IMR-90 (cell line): ENCODE measurements around the gene ERC2. TPM values are rescaled to one million over a fixed set of nuclear protein-coding genes. Genes with fewer than 3 reads are reported as not detected.

Experiments
- ATAC-seq: fragments of 200-7000 bp; cut with Tn5 transposase; 2 replicates; pipeline ENCODE4 v1.9.1; 2020; ENCODE audit warnings: low read depth, mild to moderate bottlenecking, moderate library complexity
- BruUV-seq: library from RNA; stranded (reverse); fragments of 400-500 nt; replicated peaks from 2 replicates; lab custom pipeline; 2021; lab: Mats Ljungman, UMichigan
- CTCF ChIA-PET: fragments of 300-600 bp; formaldehyde crosslinking; extraction: SDS; loops from one replicate; lab custom pipeline; 2021; ENCODE audit warnings: antibody characterized with exemption; lab: Yijun Ruan, JAX
- POLR2A ChIA-PET: fragments of 300-600 bp; sonication (Branson Sonifier 250); formaldehyde crosslinking; loops from one replicate; lab custom pipeline; 2022; ENCODE audit warnings: antibody characterized with exemption; ENCODE audit not compliant: unreplicated experiment; lab: Charles Lee
- DNase-seq: peaks from one replicate; pipeline ENCODE4 v3.0.0; 2013
- H2AFZ ChIP-seq: replicated peaks from 2 replicates; pipeline ENCODE3; 2013; ENCODE audit warnings: low read length, mild to moderate bottlenecking; ENCODE audit not compliant: poor library complexity
- H2AK5ac ChIP-seq: 2 replicates; pipeline ENCODE4 v1.6.1; 2013; ENCODE audit warnings: low read depth, low read length, inconsistent platforms
- H2AK9ac ChIP-seq: replicated peaks from 2 replicates; pipeline ENCODE3; 2013; ENCODE audit warnings: mild to moderate bottlenecking, low read depth, low read length, moderate library complexity; ENCODE audit not compliant: poor library complexity
- H2BK120ac ChIP-seq: 2 replicates; pipeline ENCODE4 v1.6.1; 2013; ENCODE audit warnings: low read depth, low read length, inconsistent platforms
- H2BK15ac ChIP-seq: 3 replicates; pipeline ENCODE4 v1.6.1; 2013; ENCODE audit warnings: low read depth, low read length, inconsistent platforms
- H2BK20ac ChIP-seq: 2 replicates; pipeline ENCODE4 v1.6.1; 2013; ENCODE audit warnings: low read depth, mild to moderate bottlenecking, inconsistent platforms, low read length, moderate library complexity
- H2BK5ac ChIP-seq: 2 replicates; pipeline ENCODE4 v1.6.1; 2013; ENCODE audit warnings: mild to moderate bottlenecking, low read depth, low read length, inconsistent platforms; ENCODE audit not compliant: poor library complexity, severe bottlenecking
- H3K14ac ChIP-seq: replicated peaks from 2 replicates; pipeline ENCODE4 v1.6.1; 2013; ENCODE audit warnings: low read depth, low read length, inconsistent platforms
- H3K18ac ChIP-seq: 2 replicates; pipeline ENCODE4 v1.6.1; 2013; ENCODE audit warnings: low read depth, low read length, control low read depth
- H3K23ac ChIP-seq: 2 replicates; pipeline ENCODE4 v1.6.1; 2013; ENCODE audit warnings: low read depth, low read length, inconsistent platforms
- H3K27ac ChIP-seq: 2 replicates; pipeline ENCODE4 v1.5.1; 2013; ENCODE audit warnings: mild to moderate bottlenecking, control low read depth, low read length; ENCODE audit not compliant: insufficient read depth
- H3K27me3 ChIP-seq: 2 replicates; pipeline ENCODE4 v1.6.1; 2013; ENCODE audit warnings: low read length; ENCODE audit not compliant: control insufficient read depth, insufficient read depth
- H3K36me3 ChIP-seq: 2 replicates; pipeline ENCODE4 v1.6.1; 2013; ENCODE audit warnings: low read length, mixed read lengths; ENCODE audit not compliant: control insufficient read depth, insufficient read depth
- H3K4ac ChIP-seq: 2 replicates; pipeline ENCODE4 v1.6.1; 2013; ENCODE audit warnings: low read depth, low read length, inconsistent platforms
- H3K4me1 ChIP-seq: 2 replicates; pipeline ENCODE4 v1.6.1; 2013; ENCODE audit warnings: low read length, mixed read lengths; ENCODE audit not compliant: control insufficient read depth, insufficient read depth
- H3K4me2 ChIP-seq: 2 replicates; pipeline ENCODE4 v1.6.1; 2013; ENCODE audit warnings: low read depth, mild to moderate bottlenecking, control low read depth, low read length, moderate library complexity
- H3K4me3 ChIP-seq: 2 replicates; pipeline ENCODE4 v1.5.1; 2013; ENCODE audit warnings: low read depth, mild to moderate bottlenecking, control low read depth, low read length, moderate library complexity; ENCODE audit not compliant: insufficient read depth
- H3K56ac ChIP-seq: 2 replicates; pipeline ENCODE4 v1.6.1; 2013; ENCODE audit warnings: low read length, inconsistent platforms; ENCODE audit not compliant: insufficient read depth; ENCODE audit errors: extremely low read depth
- H3K79me1 ChIP-seq, 2 experiments: 2 replicates each; pipeline ENCODE4 v1.6.1; 2013; ENCODE audit warnings: low read length in 2 of 2, inconsistent platforms in 1 of 2, low read depth in 1 of 2
- H3K9ac ChIP-seq: 2 replicates; pipeline ENCODE4 v1.6.1; 2013; ENCODE audit warnings: low read depth, low read length, control low read depth
- H3K9me1 ChIP-seq: 2 replicates; pipeline ENCODE4 v1.6.1; 2013; ENCODE audit warnings: low read length, inconsistent platforms; ENCODE audit not compliant: insufficient read depth
- H3K9me3 ChIP-seq: 2 replicates; pipeline ENCODE4 v1.6.1; 2013; ENCODE audit warnings: low read length; ENCODE audit not compliant: control insufficient read depth, insufficient read depth
- H4K20me1 ChIP-seq: 2 replicates; pipeline ENCODE4 v1.6.1; 2013; ENCODE audit warnings: low read length, inconsistent platforms; ENCODE audit not compliant: insufficient read depth
- H4K5ac ChIP-seq: 2 replicates; pipeline ENCODE4 v1.6.1; 2013; ENCODE audit warnings: mild to moderate bottlenecking, low read depth, low read length, control low read depth
- H4K8ac ChIP-seq, 2 experiments: 2 replicates each; pipeline ENCODE4 v1.6.1; 2013; ENCODE audit warnings: low read depth in 2 of 2, low read length in 2 of 2, control low read depth in 1 of 2, inconsistent platforms in 1 of 2
- H4K91ac ChIP-seq: 2 replicates; pipeline ENCODE4 v1.6.1; 2013; ENCODE audit warnings: low read depth, low read length, inconsistent platforms; ENCODE audit not compliant: insufficient read depth
- BHLHE40 ChIP-seq: fragments of 150-350 bp; IDR thresholded peaks from 2 replicates; pipeline ENCODE4 v1.6.1; 2016; ENCODE audit warnings: mild to moderate bottlenecking, low read depth, low read length
- CEBPB ChIP-seq: IDR thresholded peaks from 2 replicates; pipeline ENCODE4 v1.6.1; 2012; ENCODE audit warnings: low read depth, low read length, improper control_type of control experiment
- FOS ChIP-seq: fragments of 150-350 bp; IDR thresholded peaks from 2 replicates; pipeline ENCODE4 v1.6.1; 2016; ENCODE audit warnings: low read depth, low read length
- NFE2L2 ChIP-seq: fragments of 150-350 bp; IDR thresholded peaks from 2 replicates; pipeline ENCODE4 v1.6.1; 2016; ENCODE audit warnings: low read depth, mild to moderate bottlenecking, low read length
- POLR2A ChIP-seq: IDR thresholded peaks from 2 replicates; pipeline ENCODE4 v1.6.1; 2012; ENCODE audit warnings: mild to moderate bottlenecking, low read depth, low read length
- RCOR1 ChIP-seq: IDR thresholded peaks from 2 replicates; pipeline ENCODE4 v1.6.1; 2012; ENCODE audit warnings: mild to moderate bottlenecking, low read length, improper control_type of control experiment; ENCODE audit not compliant: insufficient replicate concordance
- SMC3 ChIP-seq: fragments of 150-350 bp; IDR thresholded peaks from 2 replicates; pipeline ENCODE4 v1.6.1; 2016; ENCODE audit warnings: low read depth, mild to moderate bottlenecking, antibody characterized with exemption, low read length, moderate library complexity
- WGBS, 2 experiments: methylation state at CpG; one replicate each; pipeline versions ENCODE4 v1.1.5 to v1.1.7; 2013; ENCODE audit warnings: missing lambda C conversion rate in 2 of 2; ENCODE audit not compliant: insufficient read length in 1 of 2; ENCODE audit errors: extremely low coverage in 2 of 2; 5-methylcytosine and 5-hydroxymethylcytosine counted together
- dilution Hi-C: fragments of 300-500 bp; cut with HindIII; formaldehyde crosslinking; loops from one replicate; pipeline ENCODE4 v1.14.3; 2018; ENCODE audit warnings: low sequenced_read_pairs; ENCODE audit not compliant: unreplicated experiment
- in situ Hi-C: fragments of 300-500 bp; cut with MboI; formaldehyde crosslinking; loops from 3 replicates; pipeline ENCODE4 v1.14.3; 2019; ENCODE audit warnings: low sequenced_read_pairs, inconsistent platforms, mixed read lengths
- intact Hi-C: fragments of 100-400 bp; cut with micrococcal nuclease; formaldehyde crosslinking; loops from 2 replicates; pipeline ENCODE4 v1.10.0; 2022
- polyA plus RNA-seq, 3 experiments: library from polyadenylated mRNA; depleted of rRNA; stranded (reverse); fragments of >200 nt; gene quantifications; 2 replicates each; pipeline ENCODE4 v1.2.3, GENCODE V29; 2012; ENCODE audit warnings: low replicate concordance in 1 of 3
- total RNA-seq: library from RNA; depleted of rRNA; stranded (reverse); fragments of >200 nt; gene quantifications from 2 replicates; pipeline ENCODE4 v1.2.3, GENCODE V29; 2012
- TF ChIP-seq, protein P1 (sequence below): fragments of 150-350 bp; IDR thresholded peaks from 2 replicates; pipeline ENCODE4 v1.6.1; 2017; ENCODE audit warnings: mild to moderate bottlenecking, antibody characterized with exemption, low read length, low read depth
- TF ChIP-seq, protein P2 (sequence below): fragments of 150-350 bp; IDR thresholded peaks from 2 replicates; pipeline ENCODE4 v1.6.1; 2016; ENCODE audit warnings: low read depth, mild to moderate bottlenecking, low read length, moderate library complexity, borderline replicate concordance

Gene ERC2
- total and polyA plus RNA-seq, 2 of the 4 experiments (the other 2 are of a cell fraction) = 0.17 to 0.18 TPM

DNA sequence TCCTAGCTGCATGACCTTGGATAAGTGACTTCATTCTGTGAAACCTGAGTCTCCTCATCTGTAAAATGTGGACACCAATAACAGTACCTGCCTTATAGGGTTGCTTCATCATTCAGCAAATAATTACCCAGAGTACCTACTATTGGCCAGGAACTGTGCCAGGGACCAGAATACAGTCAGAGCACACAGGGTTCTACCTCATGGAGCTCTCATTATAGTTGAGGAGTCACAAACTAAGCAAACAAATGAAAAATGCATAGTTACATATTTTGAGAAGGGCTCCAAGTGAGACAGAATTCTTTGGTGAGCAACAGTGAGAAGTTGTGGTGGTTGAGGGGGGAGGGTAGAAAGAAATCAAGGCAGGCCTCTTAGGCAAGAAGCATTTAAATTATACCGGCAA, 672.5 kb downstream of the ERC2 start:
- POLR2A ChIA-PET = no interaction called here

More for the DNA sequence above, 672.5 kb downstream of the ERC2 start:
- Histone ChIP-seq H2BK120ac (no peak overlapping the region), H4K20me1 (no peaks in the 10 kb centered on the region), H2AFZ (no peak overlapping the region), H3K36me3 (no peaks in the 10 kb centered on the region), H4K5ac (no peak overlapping the region), H2BK15ac (no peak overlapping the region), H3K27ac (no peak overlapping the region), H3K4me3 (no peak overlapping the region), H3K9me3 (no peaks in the 10 kb centered on the region), H2AK9ac (no peak overlapping the region), H3K14ac (no peak overlapping the region; the same call in 1 of the 2 replicates), H3K4me2 (no peak overlapping the region), H4K91ac (no peak overlapping the region), H3K18ac (no peak overlapping the region), H3K56ac (no peak overlapping the region), H3K4me1 (peaks cover 1% of the 10 kb centered on the region), H3K9me1 (no peaks in the 10 kb centered on the region), H3K4ac (no peak overlapping the region), H3K27me3 (no peaks in the 10 kb centered on the region; the same call in 1 of the 2 replicates), H3K79me1 (no peaks in the 10 kb centered on the region), H2BK5ac (no peak overlapping the region), H3K9ac (no peak overlapping the region), H3K23ac (no peak overlapping the region), H4K8ac (no peak overlapping the region), H2BK20ac (no peak overlapping the region), H2AK5ac (no peak overlapping the region)
- BruUV-seq = no TSS peak
- DNase-seq (peak; percentile 4), ATAC-seq (peak; percentile 56)
- intact Hi-C loops (no loop called here), dilution Hi-C loops (no loop called here), in situ Hi-C loops (no loop called here)
- no peak for TF ChIP-seq NFE2L2
- no peak for TF ChIP-seq POLR2A
- TF ChIP-seq BHLHE40 = no peak
- TF ChIP-seq, protein P1, sequence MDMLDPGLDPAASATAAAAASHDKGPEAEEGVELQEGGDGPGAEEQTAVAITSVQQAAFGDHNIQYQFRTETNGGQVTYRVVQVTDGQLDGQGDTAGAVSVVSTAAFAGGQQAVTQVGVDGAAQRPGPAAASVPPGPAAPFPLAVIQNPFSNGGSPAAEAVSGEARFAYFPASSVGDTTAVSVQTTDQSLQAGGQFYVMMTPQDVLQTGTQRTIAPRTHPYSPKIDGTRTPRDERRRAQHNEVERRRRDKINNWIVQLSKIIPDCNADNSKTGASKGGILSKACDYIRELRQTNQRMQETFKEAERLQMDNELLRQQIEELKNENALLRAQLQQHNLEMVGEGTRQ = no peak
- TF ChIP-seq CEBPB = no peak
- TF ChIP-seq, protein P2, sequence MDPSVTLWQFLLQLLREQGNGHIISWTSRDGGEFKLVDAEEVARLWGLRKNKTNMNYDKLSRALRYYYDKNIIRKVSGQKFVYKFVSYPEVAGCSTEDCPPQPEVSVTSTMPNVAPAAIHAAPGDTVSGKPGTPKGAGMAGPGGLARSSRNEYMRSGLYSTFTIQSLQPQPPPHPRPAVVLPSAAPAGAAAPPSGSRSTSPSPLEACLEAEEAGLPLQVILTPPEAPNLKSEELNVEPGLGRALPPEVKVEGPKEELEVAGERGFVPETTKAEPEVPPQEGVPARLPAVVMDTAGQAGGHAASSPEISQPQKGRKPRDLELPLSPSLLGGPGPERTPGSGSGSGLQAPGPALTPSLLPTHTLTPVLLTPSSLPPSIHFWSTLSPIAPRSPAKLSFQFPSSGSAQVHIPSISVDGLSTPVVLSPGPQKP = no peak
- no peak for TF ChIP-seq FOS
- TF ChIP-seq SMC3 = no peak
- TF ChIP-seq RCOR1 = no peak
- CTCF ChIA-PET = interaction anchor here (0.8 kb wide), 1 partner anchor 9 kb away, joined by 3 read pairs; no protein-coding TSS in a partner anchor
- WGBS, 2 experiments = 86% methylated on average over 1 of the region's 1 CpG; no CpG with 5 or more reads in 1 of the 2 experiments
